ENCODE results near the gene PPP2R5D.

Gene PPP2R5D

DNA sequence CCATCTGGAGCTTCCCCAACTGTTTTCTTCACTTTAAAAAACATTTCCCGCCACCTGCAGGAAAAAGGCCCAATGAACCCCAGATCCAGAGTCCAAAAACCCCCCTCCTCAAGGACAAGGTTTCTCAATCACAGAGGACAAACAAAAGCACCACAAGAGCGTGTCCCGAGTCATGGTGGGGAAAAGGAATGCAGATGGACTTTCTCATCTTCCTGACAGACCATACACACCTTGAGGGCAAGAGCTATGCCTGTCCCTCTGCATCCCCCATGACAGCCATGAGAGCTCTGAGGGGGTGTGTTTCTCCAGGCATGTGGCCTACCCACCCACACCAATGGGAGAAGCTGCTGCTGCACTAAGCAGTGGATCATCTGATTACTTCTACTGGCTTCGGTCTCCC lies 14.4 kb upstream of the PPP2R5D start:
- H3K4me3 ChIP-seq (ENCODE audit: low read length), result no peak overlapping the region
- TF ChIP-seq EZH2phosphoT487 (IDR thresholded peaks at IDR 0.05; ENCODE audit: borderline replicate concordance, low read length), result no peak
- TF ChIP-seq, protein P1, sequence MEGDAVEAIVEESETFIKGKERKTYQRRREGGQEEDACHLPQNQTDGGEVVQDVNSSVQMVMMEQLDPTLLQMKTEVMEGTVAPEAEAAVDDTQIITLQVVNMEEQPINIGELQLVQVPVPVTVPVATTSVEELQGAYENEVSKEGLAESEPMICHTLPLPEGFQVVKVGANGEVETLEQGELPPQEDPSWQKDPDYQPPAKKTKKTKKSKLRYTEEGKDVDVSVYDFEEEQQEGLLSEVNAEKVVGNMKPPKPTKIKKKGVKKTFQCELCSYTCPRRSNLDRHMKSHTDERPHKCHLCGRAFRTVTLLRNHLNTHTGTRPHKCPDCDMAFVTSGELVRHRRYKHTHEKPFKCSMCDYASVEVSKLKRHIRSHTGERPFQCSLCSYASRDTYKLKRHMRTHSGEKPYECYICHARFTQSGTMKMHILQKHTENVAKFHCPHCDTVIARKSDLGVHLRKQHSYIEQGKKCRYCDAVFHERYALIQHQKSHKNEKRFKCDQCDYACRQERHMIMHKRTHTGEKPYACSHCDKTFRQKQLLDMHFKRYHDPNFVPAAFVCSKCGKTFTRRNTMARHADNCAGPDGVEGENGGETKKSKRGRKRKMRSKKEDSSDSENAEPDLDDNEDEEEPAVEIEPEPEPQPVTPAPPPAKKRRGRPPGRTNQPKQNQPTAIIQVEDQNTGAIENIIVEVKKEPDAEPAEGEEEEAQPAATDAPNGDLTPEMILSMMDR (IDR thresholded peaks at IDR 0.05; ENCODE audit: low read depth, low read length, poor library complexity, severe bottlenecking), result no peak
- H3K4me2 ChIP-seq (ENCODE audit: low read length), result no peak overlapping the region
- no peaks in the 10 kb centered on the region for H3K9me2 ChIP-seq (replicated peaks; ENCODE audit: control insufficient read depth, low read length)
- H3K4me1 ChIP-seq (ENCODE audit: control insufficient read depth, low read length), result no peaks in the 10 kb centered on the region; the same call in 1 of the 2 replicates
- H3K27ac ChIP-seq (ENCODE audit: low read depth, low read length), result no peak overlapping the region
- H3K27me3 ChIP-seq (ENCODE audit: control insufficient read depth, low read length), result no peaks in the 10 kb centered on the region
- H4K20me1 ChIP-seq (ENCODE audit: control insufficient read depth, insufficient read depth, low read depth, low read length), result peaks cover under 1% of the 10 kb centered on the region; the same call in 1 of the 2 replicates
- peaks cover 12% of the 10 kb centered on the region for H3K79me2 ChIP-seq (ENCODE audit: control insufficient read depth, low read length)
- H3K9me3 ChIP-seq (ENCODE audit: control insufficient read depth, insufficient read depth, low read length), result no peaks in the 10 kb centered on the region
- H3F3A ChIP-seq (ENCODE audit: control insufficient read depth, insufficient read depth), result 0 out of 2 replicates have a peak, but pooled peaks cover 2% of the 10 kb centered on the region
- peaks cover 55% of the 10 kb centered on the region for H3K36me3 ChIP-seq (ENCODE audit: control insufficient read depth, low read length)

DNA sequence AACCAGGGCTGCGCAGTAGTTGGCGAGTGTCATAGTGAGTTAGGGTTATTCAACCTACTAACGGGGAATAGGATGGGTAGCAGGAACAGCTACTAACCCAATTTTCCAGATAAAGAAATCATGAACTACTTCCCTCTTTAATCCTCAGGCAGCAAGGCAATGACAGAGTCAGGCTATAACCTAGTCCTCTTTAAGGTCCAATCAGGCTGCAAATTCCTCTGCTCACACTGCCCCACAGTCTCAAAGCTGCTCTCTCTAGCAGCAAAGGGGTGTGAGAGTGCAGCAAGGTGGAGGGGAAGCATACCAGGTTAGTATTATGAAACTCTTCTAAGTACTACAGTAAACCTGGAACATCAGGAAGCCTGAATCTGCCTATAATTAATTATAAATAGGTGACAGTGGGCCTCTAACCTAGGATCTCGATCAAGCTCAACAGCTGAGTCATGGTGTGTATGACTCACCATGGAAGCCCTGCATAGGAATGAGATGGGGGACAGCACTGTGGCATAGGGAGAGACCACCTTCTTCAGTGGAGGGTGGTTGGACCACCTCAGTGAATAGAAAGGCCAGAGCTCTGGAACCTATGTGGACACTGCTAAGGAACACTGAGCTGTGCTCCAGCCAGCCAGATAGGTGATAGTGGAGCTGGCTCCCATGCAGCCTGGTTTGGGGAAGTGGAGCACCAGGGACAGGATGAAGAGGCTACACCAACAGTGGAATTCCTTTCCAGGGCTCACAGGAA lies 13.3 kb upstream of the PPP2R5D start:
- no peak overlapping the region for H3K27ac ChIP-seq (ENCODE audit: low read depth, low read length)
- TF ChIP-seq EZH2phosphoT487 (IDR thresholded peaks at IDR 0.05; ENCODE audit: borderline replicate concordance, low read length), result no peak
- TF ChIP-seq, protein P1 (IDR thresholded peaks at IDR 0.05; ENCODE audit: low read depth, low read length, poor library complexity, severe bottlenecking), result no peak
- peaks cover 6% of the 10 kb centered on the region; the same call in 1 of the 2 replicates for H4K20me1 ChIP-seq (ENCODE audit: control insufficient read depth, insufficient read depth, low read depth, low read length)
- no peaks in the 10 kb centered on the region; the same call in 1 of the 2 replicates for H3K4me1 ChIP-seq (ENCODE audit: control insufficient read depth, low read length)
- H3K27me3 ChIP-seq (ENCODE audit: control insufficient read depth, low read length), result no peaks in the 10 kb centered on the region
- H3F3A ChIP-seq (ENCODE audit: control insufficient read depth, insufficient read depth), result 0 out of 2 replicates have a peak, but pooled peaks cover 5% of the 10 kb centered on the region
- H3K4me3 ChIP-seq (ENCODE audit: low read length), result no peak overlapping the region
- no peaks in the 10 kb centered on the region for H3K9me3 ChIP-seq (ENCODE audit: control insufficient read depth, insufficient read depth, low read length)
- peaks cover 49% of the 10 kb centered on the region for H3K36me3 ChIP-seq (ENCODE audit: control insufficient read depth, low read length)
- H3K4me2 ChIP-seq (ENCODE audit: low read length), result no peak overlapping the region
- peaks cover 22% of the 10 kb centered on the region for H3K79me2 ChIP-seq (ENCODE audit: control insufficient read depth, low read length)
- H3K9me2 ChIP-seq (replicated peaks; ENCODE audit: control insufficient read depth, low read length), result no peaks in the 10 kb centered on the region

DNA sequence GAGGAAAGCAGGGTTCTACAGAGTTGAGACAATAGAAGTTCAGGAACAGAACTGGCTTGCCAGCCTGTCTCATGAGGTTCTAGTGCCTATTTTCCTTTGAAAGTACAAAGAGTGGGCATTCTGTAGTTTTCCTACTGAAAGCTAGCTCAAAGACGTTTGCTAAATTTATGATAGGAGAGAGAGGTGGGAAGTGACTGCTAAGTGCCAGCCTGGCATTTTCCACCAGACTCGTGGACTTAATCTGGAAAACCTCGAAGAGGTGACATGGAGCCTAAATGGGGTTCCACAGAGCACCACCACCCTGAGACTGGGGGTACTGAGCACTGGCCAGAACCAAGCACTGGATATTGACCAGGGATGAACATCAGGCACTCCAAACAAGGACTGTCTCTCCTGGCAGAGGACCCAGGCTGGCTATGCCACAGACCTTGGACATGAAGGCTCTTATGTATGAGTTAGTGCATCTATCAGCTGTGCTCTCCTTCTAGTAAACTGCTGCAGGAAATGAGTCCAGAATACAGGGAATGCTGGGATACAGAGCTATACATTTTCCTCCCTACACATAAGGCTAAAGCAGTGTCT lies 12.5 kb upstream of the PPP2R5D start:
- Histone ChIP-seq H3K4me2 (ENCODE audit: low read length) (no peak overlapping the region), H3K4me3 (ENCODE audit: low read length) (no peak overlapping the region), H3K9me2 (replicated peaks; ENCODE audit: control insufficient read depth, low read length) (no peaks in the 10 kb centered on the region), H3K9me3 (ENCODE audit: control insufficient read depth, insufficient read depth, low read length) (no peaks in the 10 kb centered on the region), H4K20me1 (ENCODE audit: control insufficient read depth, insufficient read depth, low read depth, low read length) (peaks cover 6% of the 10 kb centered on the region; the same call in 1 of the 2 replicates), H3F3A (ENCODE audit: control insufficient read depth, insufficient read depth) (0 out of 2 replicates have a peak, but pooled peaks cover 5% of the 10 kb centered on the region), H3K27me3 (ENCODE audit: control insufficient read depth, low read length) (no peaks in the 10 kb centered on the region), H3K79me2 (ENCODE audit: control insufficient read depth, low read length) (peaks cover 30% of the 10 kb centered on the region), H3K36me3 (ENCODE audit: control insufficient read depth, low read length) (peaks cover 51% of the 10 kb centered on the region), H3K27ac (ENCODE audit: low read depth, low read length) (no peak overlapping the region), H3K4me1 (ENCODE audit: control insufficient read depth, low read length) (peaks cover 7% of the 10 kb centered on the region)
- TF ChIP-seq EZH2phosphoT487 (IDR thresholded peaks at IDR 0.05; ENCODE audit: borderline replicate concordance, low read length), result no peak
- TF ChIP-seq, protein P1 (IDR thresholded peaks at IDR 0.05; ENCODE audit: low read depth, low read length, poor library complexity, severe bottlenecking), result no peak

All from DOHH2 (cell line).